HG03378 (cell line): ENCODE data around the gene RIMS1.

ENCODE experiments used
- ATAC-seq: cut with Tn5 transposase; IDR thresholded peaks from one replicate; pipeline ENCODE4 v1.9.1; 2021; ENCODE audit warnings: mild to moderate bottlenecking, moderate library complexity; ENCODE audit not compliant: unreplicated experiment

The RIMS1 gene

GRCh38 chr6:72081871-72082270 is 195.5 kb downstream of the RIMS1 start:
- no peak for ATAC-seq

- ATAC-seq: no peak
Observed at GRCh38 chr6:72083976-72084375, 197.6 kb downstream of the RIMS1 start.

- ATAC-seq: no peak
Observed at GRCh38 chr6:72084992-72085569, 198.7 kb downstream of the RIMS1 start.

GRCh38 chr6:72094506-72094905 is 208.2 kb downstream of the RIMS1 start:
- ATAC-seq: no peak

GRCh38 chr6:72102561-72102960 is 216.2 kb downstream of the RIMS1 start:
- no peak for ATAC-seq

- no peak for ATAC-seq
Observed at GRCh38 chr6:72111611-72112010, 225.3 kb downstream of the RIMS1 start.

GRCh38 chr6:72130327-72130726 is 244.0 kb downstream of the RIMS1 start:
- ATAC-seq: no peak

GRCh38 chr6:72132427-72132826 is 246.1 kb downstream of the RIMS1 start:
- ATAC-seq: no peak

- no peak for ATAC-seq
Observed at GRCh38 chr6:72132851-72133250, 246.5 kb downstream of the RIMS1 start.

- no peak for ATAC-seq
Observed at GRCh38 chr6:72133324-72133723, 247.0 kb downstream of the RIMS1 start.

GRCh38 chr6:72140795-72141194 is 254.4 kb downstream of the RIMS1 start:
- no peak for ATAC-seq

GRCh38 chr6:72149715-72150114 is 263.4 kb downstream of the RIMS1 start:
- no peak for ATAC-seq

GRCh38 chr6:72151742-72152141 is 265.4 kb downstream of the RIMS1 start:
- ATAC-seq: no peak

- ATAC-seq: no peak
Observed at GRCh38 chr6:72175916-72176315, 289.6 kb downstream of the RIMS1 start.

GRCh38 chr6:72182337-72183246 is 296.2 kb downstream of the RIMS1 start:
- ATAC-seq: peak; percentile 79

- ATAC-seq: no peak
Observed at GRCh38 chr6:72203983-72204382, 317.6 kb downstream of the RIMS1 start.

- no peak for ATAC-seq
Observed at GRCh38 chr6:72205500-72205899, 319.1 kb downstream of the RIMS1 start.

GRCh38 chr6:72206606-72207005 is 320.3 kb downstream of the RIMS1 start:
- ATAC-seq: no peak

GRCh38 chr6:72212686-72213085 is 326.3 kb downstream of the RIMS1 start:
- no peak for ATAC-seq

GRCh38 chr6:72213654-72214053 is 327.3 kb downstream of the RIMS1 start:
- ATAC-seq: no peak

GRCh38 chr6:72216222-72217068 is 330.1 kb downstream of the RIMS1 start:
- ATAC-seq: no peak
